ENCODE data around the gene ATXN1. TPM values are rescaled to one million over a fixed set of nuclear protein-coding genes. Genes with fewer than 3 reads are reported as not detected.

The ATXN1 gene
- total and polyA plus RNA-seq, 2 of the 13 experiments (the other 11 are each of a cell fraction or from before 2014, with no cell fraction given), result 20.7 to 39.5 TPM

GRCh38 chr6:16770701-16771569 is 9.7 kb upstream of the ATXN1 start (continued):
- TF ChIP-seq ARNT2 (CRISPR knock-in tag; IDR thresholded peaks at IDR 0.05; ENCODE audit: low read depth) (peak; percentile 68; the same call in 1 of the 2 replicates), ZNF343 (CRISPR knock-in tag; IDR thresholded peaks at IDR 0.05) (no peak), ARHGAP35 (CRISPR knock-in tag; IDR thresholded peaks at IDR 0.05; ENCODE audit: borderline replicate concordance) (0 out of 2 replicates have a peak, but pooled peaks have one; percentile 22), ZMYM4 (CRISPR knock-in tag; IDR thresholded peaks at IDR 0.05) (peak; percentile 46; the same call in 1 of the 2 replicates), NFKB2 (CRISPR knock-in tag; IDR thresholded peaks at IDR 0.05; ENCODE audit: borderline replicate concordance) (peak; percentile 44; the same call in 1 of the 2 replicates), ZNF484 (CRISPR knock-in tag; IDR thresholded peaks at IDR 0.05; ENCODE audit: borderline replicate concordance, low read depth) (no peak), SP1 (IDR thresholded peaks at IDR 0.05) (no peak), SP1 (CRISPR knock-in tag; IDR thresholded peaks at IDR 0.05) (0 out of 2 replicates have a peak, but pooled peaks have one; percentile 39), ZNF614 (CRISPR knock-in tag; IDR thresholded peaks at IDR 0.05; ENCODE audit: borderline replicate concordance) (peak; percentile 81; the same call in 1 of the 2 replicates), DR1 (CRISPR knock-in tag; IDR thresholded peaks at IDR 0.05) (no peak), SALL1 (CRISPR knock-in tag; IDR thresholded peaks at IDR 0.05) (peak; percentile 41; the same call in 1 of the 2 replicates), CCDC6 (CRISPR knock-in tag; IDR thresholded peaks at IDR 0.05) (peak; percentile 72; the same call in 1 of the 2 replicates), SP4 (CRISPR knock-in tag; IDR thresholded peaks at IDR 0.05) (0 out of 2 replicates have a peak, but pooled peaks have one; percentile 34), ARID5B (CRISPR knock-in tag; IDR thresholded peaks at IDR 0.05) (peak; percentile 62), STAG1 (CRISPR knock-in tag; IDR thresholded peaks at IDR 0.05) (peak; percentile 95), ZNF784 (CRISPR knock-in tag; IDR thresholded peaks at IDR 0.05; ENCODE audit: borderline replicate concordance) (0 out of 2 replicates have a peak, but pooled peaks have one; percentile 60), KLF9 (CRISPR knock-in tag; IDR thresholded peaks at IDR 0.05; ENCODE audit: low read depth) (0 out of 2 replicates have a peak, but pooled peaks have one; percentile 26), ZNF362 (CRISPR knock-in tag; IDR thresholded peaks at IDR 0.05; ENCODE audit: borderline replicate concordance) (no peak), KMT2B (CRISPR knock-in tag; IDR thresholded peaks at IDR 0.05) (0 out of 2 replicates have a peak, but pooled peaks have one; percentile 30), SAP130 (CRISPR knock-in tag; IDR thresholded peaks at IDR 0.05; ENCODE audit: low read depth) (peak; percentile 68), ZNF816 (CRISPR knock-in tag; IDR thresholded peaks at IDR 0.05; ENCODE audit: borderline replicate concordance) (no peak)
